GM19351 (cell line): Measurements from ENCODE around the gene ZSCAN32.

ENCODE experiments used
- ATAC-seq: cut with Tn5 transposase; IDR thresholded peaks from one replicate; pipeline ENCODE4 v1.9.1; 2021; ENCODE audit warnings: mild to moderate bottlenecking, moderate library complexity; ENCODE audit not compliant: unreplicated experiment

The ZSCAN32 gene

GRCh38 chr16:3358871-3359270 lies 41.9 kb downstream of the ZSCAN32 start:
- no peak for ATAC-seq

- no peak for ATAC-seq
Measured at GRCh38 chr16:3356118-3356517, 44.7 kb downstream of the ZSCAN32 start.

- no peak for ATAC-seq
Measured at GRCh38 chr16:3355589-3355988, 45.2 kb downstream of the ZSCAN32 start, which contains the start of gene OR2C1. OR2C1 (plus strand) TSS chr16:3355889; CDS start chr16:3355941, 52 bp downstream.

- no peak for ATAC-seq
Measured at GRCh38 chr16:3349175-3349574, 51.6 kb downstream of the ZSCAN32 start.

GRCh38 chr16:3348547-3349167 lies 52.1 kb downstream of the ZSCAN32 start:
- no peak for ATAC-seq

- ATAC-seq: no peak
Measured at GRCh38 chr16:3347586-3347985, 53.2 kb downstream of the ZSCAN32 start.

- ATAC-seq: no peak
Measured at GRCh38 chr16:3346041-3346440, 54.8 kb downstream of the ZSCAN32 start.
